Type B pancreatic cell (in vitro differentiated cells): ENCODE measurements around the gene FGF14. TPM values are rescaled to one million over a fixed set of nuclear protein-coding genes. Genes with fewer than 3 reads are reported as not detected.

Experiments used
- DNase-seq: peaks from one replicate; pipeline ENCODE4 v3.0.0; 2021; ENCODE audit warnings: mixed read lengths; ENCODE audit not compliant: unreplicated experiment; ENCODE audit errors: extremely low spot score
- H3K27ac Mint-ChIP-seq: 2 replicates; pipeline ENCODE4 v1.8.0; 2021; ENCODE audit warnings: mild to moderate bottlenecking, mixed read lengths
- H3K27me3 Mint-ChIP-seq: 2 replicates; pipeline ENCODE4 v1.8.0; 2021; ENCODE audit warnings: mixed read lengths
- H3K36me3 Mint-ChIP-seq: 2 replicates; pipeline ENCODE4 v1.8.0; 2021; ENCODE audit warnings: mixed read lengths
- H3K4me1 Mint-ChIP-seq: one replicate; pipeline ENCODE4 v1.8.0; 2021; ENCODE audit warnings: mixed read lengths; ENCODE audit not compliant: unreplicated experiment
- H3K4me3 Mint-ChIP-seq: 2 replicates; pipeline ENCODE4 v1.8.0; 2021; ENCODE audit warnings: mild to moderate bottlenecking, mixed read lengths
- H3K9me3 Mint-ChIP-seq: 2 replicates; pipeline ENCODE4 v1.8.0; 2021; ENCODE audit warnings: mixed read lengths
- CTCF ChIP-seq: fragments of 200-600 bp; sonication (generic); conservative IDR thresholded peaks from 2 replicates; pipeline ENCODE4 v1.5.0; 2021; ENCODE audit warnings: antibody characterized with exemption, mild to moderate bottlenecking
- total RNA-seq: library from RNA; stranded (reverse); gene quantifications from 2 replicates; pipeline ENCODE4 v1.2.1, GENCODE V29; 2021; ENCODE audit warnings: low replicate concordance

The FGF14 gene
- total RNA-seq, 1 donor from 2014 or later = 4.2 TPM

GRCh38 chr13:102276404-102276803 is 125.4 kb downstream of the FGF14 start:
- H3K36me3 Mint-ChIP-seq = no peaks in the 10 kb centered on the region
- no peak overlapping the region for H3K27ac Mint-ChIP-seq
- no peaks in the 10 kb centered on the region for H3K9me3 Mint-ChIP-seq
- no peak for TF ChIP-seq CTCF
- H3K4me3 Mint-ChIP-seq = no peak overlapping the region
- no peaks in the 10 kb centered on the region for H3K4me1 Mint-ChIP-seq
- peaks cover 2% of the 10 kb centered on the region for H3K27me3 Mint-ChIP-seq
- no peak for DNase-seq

GRCh38 chr13:102275969-102276368 is 125.9 kb downstream of the FGF14 start:
- no peak for DNase-seq

GRCh38 chr13:102273111-102273510 is 128.7 kb downstream of the FGF14 start:
- no peaks in the 10 kb centered on the region for H3K4me1 Mint-ChIP-seq
- no peak for DNase-seq
- H3K9me3 Mint-ChIP-seq = no peaks in the 10 kb centered on the region
- no peak overlapping the region for H3K27ac Mint-ChIP-seq
- H3K4me3 Mint-ChIP-seq = no peak overlapping the region
- H3K27me3 Mint-ChIP-seq = peaks cover 2% of the 10 kb centered on the region
- no peak for TF ChIP-seq CTCF
- H3K36me3 Mint-ChIP-seq = no peaks in the 10 kb centered on the region

More at GRCh38 chr13:102275969-102276368, 125.9 kb downstream of the FGF14 start:
- H3K27ac Mint-ChIP-seq = no peak overlapping the region
- TF ChIP-seq CTCF = no peak
- no peaks in the 10 kb centered on the region for H3K36me3 Mint-ChIP-seq
- no peaks in the 10 kb centered on the region for H3K9me3 Mint-ChIP-seq
- H3K4me1 Mint-ChIP-seq = no peaks in the 10 kb centered on the region
- H3K27me3 Mint-ChIP-seq = peaks cover 2% of the 10 kb centered on the region
- no peak overlapping the region for H3K4me3 Mint-ChIP-seq

- no peaks in the 10 kb centered on the region for H3K4me1 Mint-ChIP-seq
- H3K9me3 Mint-ChIP-seq = no peaks in the 10 kb centered on the region
- no peaks in the 10 kb centered on the region for H3K36me3 Mint-ChIP-seq
- no peak for DNase-seq
- no peak for TF ChIP-seq CTCF
- no peak overlapping the region for H3K4me3 Mint-ChIP-seq
- no peak overlapping the region for H3K27ac Mint-ChIP-seq
- H3K27me3 Mint-ChIP-seq = no peaks in the 10 kb centered on the region
These were observed 134.7 kb downstream of the FGF14 start for GRCh38 chr13:102267191-102267590.

- no peaks in the 10 kb centered on the region for H3K9me3 Mint-ChIP-seq
- no peak overlapping the region for H3K4me3 Mint-ChIP-seq
- H3K4me1 Mint-ChIP-seq = no peaks in the 10 kb centered on the region
- DNase-seq = no peak
- no peaks in the 10 kb centered on the region for H3K36me3 Mint-ChIP-seq
- H3K27me3 Mint-ChIP-seq = no peaks in the 10 kb centered on the region
- no peak for TF ChIP-seq CTCF
- no peak overlapping the region for H3K27ac Mint-ChIP-seq
These were observed 140.0 kb downstream of the FGF14 start for GRCh38 chr13:102261809-102262208.

GRCh38 chr13:102261316-102261715 is 140.5 kb downstream of the FGF14 start:
- no peak for DNase-seq
- Mint-ChIP-seq H3K36me3 (no peaks in the 10 kb centered on the region), H3K4me1 (no peaks in the 10 kb centered on the region), H3K27me3 (no peaks in the 10 kb centered on the region), H3K27ac (no peak overlapping the region), H3K9me3 (no peaks in the 10 kb centered on the region), H3K4me3 (no peak overlapping the region)
- no peak for TF ChIP-seq CTCF
